Measurements from ENCODE around the gene GPHN. TPM values are rescaled to one million over a fixed set of nuclear protein-coding genes. Genes with fewer than 3 reads are reported as not detected.

GPHN gene
- 6.5 and 18.8 TPM in 2 replicates for total RNA-seq (ENCODE audit: low replicate concordance)

GRCh38 chr14:66507722-66508546, at the start of gene GPHN:
GPHN (plus strand) TSS chr14:66508147.
- H3K4me3 ChIP-seq (ENCODE audit: low read depth, low read length), result peak within 1 kb of the TSS; percentile 96
- peak; percentile 48 for TF ChIP-seq CTCF (IDR thresholded peaks at IDR 0.05; ENCODE audit: insufficient read depth, low read length)
- peak; percentile 96 for DNase-seq (ENCODE audit: low read depth)

GRCh38 chr14:66459603-66460002, 48.3 kb upstream of the GPHN start:
- H3K4me3 ChIP-seq (ENCODE audit: low read depth, low read length), result no peak overlapping the region
- no peak for DNase-seq (ENCODE audit: low read depth)
- TF ChIP-seq CTCF (IDR thresholded peaks at IDR 0.05; ENCODE audit: insufficient read depth, low read length), result no peak

GRCh38 chr14:66464261-66464660, 43.7 kb upstream of the GPHN start:
- DNase-seq (ENCODE audit: low read depth), result no peak
- TF ChIP-seq CTCF (IDR thresholded peaks at IDR 0.05; ENCODE audit: insufficient read depth, low read length), result no peak
- no peak overlapping the region for H3K4me3 ChIP-seq (ENCODE audit: low read depth, low read length)

GRCh38 chr14:66468778-66469367, 39.1 kb upstream of the GPHN start:
- DNase-seq (ENCODE audit: low read depth), result no peak
- H3K4me3 ChIP-seq (ENCODE audit: low read depth, low read length), result no peak overlapping the region
- TF ChIP-seq CTCF (IDR thresholded peaks at IDR 0.05; ENCODE audit: insufficient read depth, low read length), result no peak

- no peak for DNase-seq (ENCODE audit: low read depth)
- H3K4me3 ChIP-seq (ENCODE audit: low read depth, low read length), result no peak overlapping the region
- no peak for TF ChIP-seq CTCF (IDR thresholded peaks at IDR 0.05; ENCODE audit: insufficient read depth, low read length)
Measured at GRCh38 chr14:66471584-66471983, 36.4 kb upstream of the GPHN start.

GRCh38 chr14:66472251-66472650, 35.7 kb upstream of the GPHN start:
- no peak for TF ChIP-seq CTCF (IDR thresholded peaks at IDR 0.05; ENCODE audit: insufficient read depth, low read length)
- H3K4me3 ChIP-seq (ENCODE audit: low read depth, low read length), result no peak overlapping the region
- no peak for DNase-seq (ENCODE audit: low read depth)

Data from fibroblast of the aortic adventitia (primary cell).